C1 segment of cervical spinal cord (tissue), 14 donors: ENCODE measurements around the gene FIBCD1.

Experiments
- DNase-seq, 14 donors: peaks; one replicate each; lab custom pipeline; 2025; lab: John Stamatoyannopoulos, UW

Gene FIBCD1

GRCh38 chr9:130861372-130862180, 77.5 kb downstream of the FIBCD1 start:
- no peak for DNase-seq

- DNase-seq: peak in 4 of 14 donors; percentile 24 to 54 (median 34)
Measured at GRCh38 chr9:130860458-130861316, 78.4 kb downstream of the FIBCD1 start.

GRCh38 chr9:130858739-130859705, 80.0 kb downstream of the FIBCD1 start:
- DNase-seq: no peak

DNA sequence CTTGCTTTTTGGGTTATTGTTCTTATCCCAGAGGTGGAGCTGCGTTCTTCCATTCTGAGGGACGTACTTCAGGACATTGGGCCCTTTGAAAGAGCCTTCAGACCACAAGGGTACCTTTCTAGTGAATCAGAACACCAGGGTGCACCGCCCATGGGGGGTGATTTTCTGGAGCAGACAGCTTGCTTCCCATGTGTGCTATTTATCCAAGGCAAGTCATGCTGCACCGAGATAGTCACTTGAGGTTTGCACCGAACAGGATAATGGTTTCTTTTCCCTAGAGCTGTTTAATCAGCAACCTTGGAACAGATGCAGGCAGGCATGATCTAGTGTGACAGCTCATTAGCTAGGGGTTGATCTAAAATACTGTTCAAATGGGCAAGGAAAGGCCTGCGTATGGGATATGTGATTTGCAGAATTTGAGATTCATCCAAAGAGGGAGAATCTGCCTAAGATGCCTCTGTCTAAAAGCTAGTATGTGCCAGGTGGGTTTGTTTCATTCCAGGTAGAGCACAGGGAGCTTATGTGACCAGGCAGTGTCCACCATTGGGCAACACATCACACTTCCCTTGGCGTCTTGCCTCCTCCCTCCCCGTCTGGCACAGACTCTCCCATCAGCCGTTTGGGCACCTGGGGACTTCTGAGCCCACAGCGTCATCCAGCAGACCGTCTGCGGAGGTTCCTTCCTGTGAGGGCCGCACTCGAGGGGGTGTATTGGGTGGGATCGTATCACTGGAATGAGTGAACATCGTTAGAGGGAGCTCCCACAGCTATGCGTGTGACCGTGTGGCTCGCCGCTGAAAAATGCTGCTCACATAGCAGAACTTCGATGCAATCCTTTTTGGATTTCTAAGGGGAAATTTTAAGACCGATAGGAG, 80.9 kb downstream of the FIBCD1 start:
- DNase-seq: peak in 2 of 14 donors; percentile 21 to 67

- DNase-seq: no peak
Measured at GRCh38 chr9:130856474-130856873, 82.6 kb downstream of the FIBCD1 start.

DNA sequence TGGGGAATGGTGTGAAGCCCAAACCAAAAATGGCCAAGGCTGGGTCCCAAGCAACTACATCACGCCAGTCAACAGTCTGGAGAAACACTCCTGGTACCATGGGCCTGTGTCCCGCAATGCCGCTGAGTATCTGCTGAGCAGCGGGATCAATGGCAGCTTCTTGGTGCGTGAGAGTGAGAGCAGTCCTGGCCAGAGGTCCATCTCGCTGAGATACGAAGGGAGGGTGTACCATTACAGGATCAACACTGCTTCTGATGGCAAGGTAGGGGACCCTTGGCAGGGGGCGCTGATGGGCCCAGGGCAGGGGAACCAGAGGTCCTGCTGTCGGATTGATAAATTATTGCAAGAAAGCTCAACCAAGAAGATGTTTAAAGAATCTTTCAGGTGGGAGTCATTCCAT, 84.2 kb downstream of the FIBCD1 start:
- DNase-seq: no peak

GRCh38 chr9:130854092-130854491, 85.0 kb downstream of the FIBCD1 start:
- no peak for DNase-seq

DNA sequence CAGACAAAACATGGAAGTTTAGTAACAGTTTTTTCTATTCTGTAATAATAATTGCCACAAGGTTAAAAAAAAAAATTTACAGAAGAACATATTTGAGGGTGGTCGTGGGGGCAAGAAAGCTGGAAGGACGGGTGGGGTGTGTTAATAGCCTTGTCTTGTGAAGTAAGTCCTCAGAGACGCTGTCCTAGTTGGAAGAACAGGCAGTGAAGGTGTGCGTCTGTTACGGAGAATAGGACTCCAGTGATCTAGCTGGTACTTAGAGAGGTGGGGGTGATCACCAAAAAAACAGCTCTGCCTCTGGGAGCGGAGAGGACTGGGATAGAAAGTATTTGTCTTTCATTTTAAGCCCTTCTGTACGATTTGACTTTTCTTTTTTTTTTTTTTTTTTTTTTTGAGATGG, 86.2 kb downstream of the FIBCD1 start:
- DNase-seq: no peak
